GM10266 (cell line): ENCODE data around the gene PVALEF.

ENCODE experiments used
- DNase-seq: peaks from one replicate; pipeline ENCODE4 v3.0.0; 2012; ENCODE audit errors: extremely low spot score
- TF ChIP-seq, protein P1 (sequence below): IDR thresholded peaks from 2 replicates; pipeline ENCODE4 v1.5.1; 2012; ENCODE audit warnings: mild to moderate bottlenecking, low read depth; ENCODE audit not compliant: control insufficient read depth, insufficient read depth; ENCODE audit errors: missing control alignments

PVALEF gene

DNA sequence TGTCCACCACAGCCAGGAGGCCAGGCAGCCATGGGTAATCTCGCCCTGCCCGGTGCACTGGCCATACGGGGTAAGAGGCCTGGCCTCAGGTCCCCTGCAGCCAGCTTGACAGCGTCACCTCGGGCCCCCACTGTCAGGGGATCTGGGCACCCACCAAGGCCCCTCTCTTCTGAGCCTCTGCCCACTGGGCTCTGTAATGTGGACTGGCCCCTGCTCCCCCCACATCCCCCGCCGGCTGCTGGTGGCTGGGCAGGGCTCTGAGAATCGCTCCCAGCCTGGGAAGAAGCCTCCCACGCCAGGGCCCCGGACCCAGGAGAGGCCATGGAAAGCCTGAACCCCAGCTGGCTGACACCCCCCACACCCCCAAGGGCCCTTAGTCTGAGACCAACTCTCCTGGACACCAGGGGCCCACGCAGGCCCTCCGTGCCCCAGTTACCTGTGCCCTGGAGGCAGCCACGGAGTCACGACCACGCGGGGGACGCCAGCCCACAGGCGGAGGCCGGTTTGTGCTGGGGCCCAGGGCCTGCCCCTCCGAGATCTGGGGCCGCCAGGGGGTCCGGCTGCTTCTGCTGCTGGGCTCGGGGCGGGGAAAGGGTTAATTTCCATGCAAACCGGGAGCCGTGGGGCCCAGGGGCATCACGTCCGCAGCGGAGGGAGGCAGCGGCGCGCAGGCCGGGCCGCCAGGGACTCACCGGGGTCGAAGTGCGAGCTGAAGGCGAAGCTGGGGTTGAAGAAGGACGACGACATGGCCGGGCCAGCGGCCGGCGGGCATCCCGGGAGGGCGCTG is at the start of gene PVALEF:
TSS of gene PVALEF (plus strand) at position 262 of the 787 bp plus-strand sequence. CDS start 15,720 bp downstream, outside the sequence.
- DNase-seq: no peak
- TF ChIP-seq, protein P1, sequence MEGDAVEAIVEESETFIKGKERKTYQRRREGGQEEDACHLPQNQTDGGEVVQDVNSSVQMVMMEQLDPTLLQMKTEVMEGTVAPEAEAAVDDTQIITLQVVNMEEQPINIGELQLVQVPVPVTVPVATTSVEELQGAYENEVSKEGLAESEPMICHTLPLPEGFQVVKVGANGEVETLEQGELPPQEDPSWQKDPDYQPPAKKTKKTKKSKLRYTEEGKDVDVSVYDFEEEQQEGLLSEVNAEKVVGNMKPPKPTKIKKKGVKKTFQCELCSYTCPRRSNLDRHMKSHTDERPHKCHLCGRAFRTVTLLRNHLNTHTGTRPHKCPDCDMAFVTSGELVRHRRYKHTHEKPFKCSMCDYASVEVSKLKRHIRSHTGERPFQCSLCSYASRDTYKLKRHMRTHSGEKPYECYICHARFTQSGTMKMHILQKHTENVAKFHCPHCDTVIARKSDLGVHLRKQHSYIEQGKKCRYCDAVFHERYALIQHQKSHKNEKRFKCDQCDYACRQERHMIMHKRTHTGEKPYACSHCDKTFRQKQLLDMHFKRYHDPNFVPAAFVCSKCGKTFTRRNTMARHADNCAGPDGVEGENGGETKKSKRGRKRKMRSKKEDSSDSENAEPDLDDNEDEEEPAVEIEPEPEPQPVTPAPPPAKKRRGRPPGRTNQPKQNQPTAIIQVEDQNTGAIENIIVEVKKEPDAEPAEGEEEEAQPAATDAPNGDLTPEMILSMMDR: no peak

DNA sequence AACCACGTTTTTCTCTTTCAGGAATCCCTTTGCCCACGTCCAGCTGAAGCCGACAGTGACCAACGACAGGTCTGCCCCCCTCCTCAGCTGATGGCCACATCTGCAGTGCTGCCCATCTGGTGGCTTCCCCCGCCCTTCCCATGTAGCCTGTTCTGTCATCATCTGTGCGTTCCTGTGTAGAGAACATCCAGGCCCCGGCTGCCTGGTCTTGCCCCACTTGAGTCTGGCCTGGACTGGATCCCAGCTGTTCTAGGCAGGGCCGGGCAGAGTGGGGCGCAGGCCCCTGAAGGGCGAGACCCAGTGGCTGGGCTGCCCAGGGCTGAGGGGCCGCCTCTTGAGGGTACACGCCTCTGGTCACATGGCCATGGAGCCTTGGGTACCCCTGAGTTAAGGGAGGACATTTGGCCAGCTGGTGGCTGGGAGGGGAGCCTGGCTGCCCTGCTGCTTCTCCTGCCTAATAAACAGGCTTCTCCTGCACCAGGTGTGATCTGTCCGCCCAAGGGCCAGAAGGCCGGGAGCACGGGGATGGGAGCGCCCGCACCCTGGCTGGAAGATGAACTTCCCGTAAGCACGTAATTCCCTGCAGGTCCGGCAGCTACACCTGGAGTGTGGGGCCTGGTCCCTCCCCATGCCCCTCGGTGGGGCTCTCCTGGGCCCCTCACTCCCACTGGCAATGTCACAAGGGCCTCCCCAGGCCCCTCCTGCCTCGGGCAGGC is 49.4 kb upstream of the PVALEF start:
- DNase-seq: no peak
- TF ChIP-seq, protein P1: no peak

DNA sequence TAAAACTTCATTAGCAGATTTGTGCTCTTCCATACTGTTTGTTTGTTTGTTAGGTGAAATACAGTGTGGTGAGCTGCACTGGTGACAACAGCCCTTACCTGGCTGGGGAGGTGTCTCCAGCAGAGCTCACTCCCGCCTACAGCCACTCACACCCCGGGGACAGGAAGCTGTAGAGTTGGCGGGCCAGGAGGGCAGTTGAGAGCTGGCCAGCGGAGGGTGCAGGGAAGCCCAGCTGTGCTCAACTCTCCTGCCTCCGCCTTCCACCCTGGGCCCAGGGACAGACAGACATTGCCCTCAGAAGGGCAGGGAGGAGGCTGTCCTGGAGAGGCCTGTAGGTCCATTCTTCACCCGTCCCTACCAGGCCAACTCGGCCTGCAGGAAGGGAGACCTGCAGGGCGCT is 48.6 kb upstream of the PVALEF start:
- DNase-seq: no peak
- TF ChIP-seq, protein P1: no peak

DNA sequence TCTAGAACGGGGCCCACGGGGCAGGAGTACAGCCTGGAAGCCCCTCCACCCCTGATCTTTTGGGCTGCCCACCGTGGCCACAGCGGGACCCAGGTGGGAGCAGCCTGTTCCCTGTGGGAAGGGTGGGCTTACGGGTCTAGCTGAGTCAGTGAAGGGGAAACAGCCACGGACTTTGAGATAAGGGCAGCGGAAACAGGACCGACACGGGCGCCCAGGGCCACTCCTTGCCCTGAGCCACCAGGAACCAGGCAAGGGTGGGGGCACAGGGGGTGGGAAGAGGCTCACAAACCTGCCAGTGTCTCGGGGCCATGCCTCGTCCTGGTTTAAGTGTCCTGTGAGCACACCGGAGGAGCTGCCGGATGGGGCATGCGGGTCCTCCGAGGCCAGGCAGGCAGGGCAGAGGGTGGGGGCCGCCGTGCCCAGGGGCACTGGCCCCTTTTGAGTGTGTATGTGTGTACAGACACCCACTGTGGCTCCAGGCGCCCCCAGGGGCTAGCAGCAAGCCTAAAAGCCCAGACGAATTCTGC is 47.6 kb upstream of the PVALEF start:
- no peak for DNase-seq
- TF ChIP-seq, protein P1: no peak

DNA sequence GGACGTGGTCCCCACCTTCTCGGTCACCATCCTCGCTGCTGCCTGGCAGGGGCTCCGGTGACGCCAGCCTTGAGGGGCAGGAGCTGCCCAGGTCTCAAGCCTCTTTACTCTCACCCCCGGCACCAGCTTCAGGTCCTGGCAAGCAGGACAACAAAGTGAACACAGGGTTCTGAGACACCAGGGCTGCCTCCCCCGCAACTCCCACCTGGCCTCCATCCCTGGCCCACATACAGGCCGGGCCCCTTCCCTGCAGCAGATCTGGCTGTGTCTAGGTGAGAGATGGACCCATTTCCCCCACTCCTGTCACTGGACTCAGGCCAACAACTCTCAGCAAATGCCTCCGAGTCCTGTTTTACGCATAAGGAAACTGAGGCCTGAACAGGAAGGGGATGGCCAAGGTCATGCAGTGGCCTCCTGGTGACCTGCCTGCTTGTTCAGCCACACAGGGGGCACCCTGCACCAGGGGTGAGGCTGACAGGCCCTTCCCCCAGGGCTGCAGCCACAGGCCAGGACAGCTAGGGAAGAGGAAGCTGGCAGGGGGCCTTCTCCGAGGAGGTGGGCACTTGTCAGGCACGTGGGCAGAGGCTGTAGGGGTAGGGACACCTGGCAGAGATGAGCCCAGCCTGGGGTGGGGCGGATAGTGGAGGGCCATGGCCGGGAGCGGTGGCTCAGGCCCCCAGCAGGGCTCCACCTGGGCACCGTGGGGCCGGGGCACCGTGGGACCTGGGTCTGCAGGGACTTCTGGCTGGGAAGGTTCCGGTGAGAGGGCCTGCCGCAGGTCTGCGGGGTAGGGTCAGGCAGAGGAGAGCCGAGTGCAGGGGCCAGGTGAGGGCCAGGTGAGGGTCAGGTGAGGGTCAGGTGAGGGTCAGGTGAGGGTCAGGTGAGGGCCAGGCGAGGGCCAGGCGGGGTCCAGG is 46.7 kb upstream of the PVALEF start:
- TF ChIP-seq, protein P1: no peak
- DNase-seq: no peak

DNA sequence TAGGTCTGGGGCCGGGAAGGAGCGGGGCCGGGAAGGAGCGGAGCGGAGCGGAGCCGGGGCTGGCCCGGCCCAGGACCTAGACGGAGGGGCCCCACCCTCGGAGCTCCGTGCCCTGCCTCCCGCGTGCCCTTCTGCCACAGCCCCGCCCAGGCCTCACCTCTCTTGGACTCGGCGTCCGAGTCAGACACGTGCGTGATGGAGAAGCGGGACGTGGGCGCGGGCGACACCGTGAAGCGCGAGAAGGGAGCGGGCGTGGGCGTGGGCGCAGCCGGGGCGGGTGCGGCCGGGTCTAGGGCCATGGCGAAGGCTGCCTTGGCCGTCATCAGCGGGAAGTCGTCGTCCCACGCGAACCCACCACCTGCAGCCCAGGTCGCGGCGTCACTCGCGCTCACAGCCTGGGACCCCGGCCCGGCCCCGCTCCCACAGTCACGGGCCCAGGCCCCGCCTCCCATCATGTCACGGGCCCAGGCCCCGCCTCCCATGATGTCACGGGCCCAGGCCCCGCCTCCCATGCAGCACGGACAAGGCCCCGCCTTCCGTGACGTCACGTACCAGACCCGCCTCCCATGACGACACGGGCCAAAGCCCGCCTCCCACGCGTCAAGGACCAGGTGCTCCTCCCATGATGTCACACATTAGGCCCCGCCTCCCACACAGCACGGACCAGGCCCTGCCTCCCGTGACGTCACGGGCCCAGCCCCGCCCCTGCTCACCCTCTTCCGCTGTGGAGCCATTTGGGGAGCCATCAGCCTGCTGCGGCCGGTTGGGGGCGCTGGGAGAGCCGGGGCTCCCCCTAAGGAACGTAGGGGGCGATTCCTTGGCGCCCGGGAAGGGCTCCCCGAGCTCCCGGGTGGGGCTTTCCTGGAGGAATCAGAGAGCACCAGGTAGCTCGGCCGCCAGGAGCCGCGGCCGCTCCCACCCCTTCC is 45.8 kb upstream of the PVALEF start:
- peak; percentile 85 for DNase-seq
- TF ChIP-seq, protein P1: no peak
